ENCODE measurements around the gene IFITM2. TPM values are rescaled to one million over a fixed set of nuclear protein-coding genes. Genes with fewer than 3 reads are reported as not detected.

Gene IFITM2
- total and polyA plus RNA-seq, 4 donors: 75.7 to 4,189 (median 860) TPM

- H3K4me1 ChIP-seq (ENCODE audit: control insufficient read depth in 5 of 5, insufficient read depth in 5 of 5, low read length in 5 of 5): peaks cover 0 to 12% (median 0%) of the 10 kb centered on the region in 5 donors
- peaks cover 0 to 19% (median 10%) of the 10 kb centered on the region in 3 donors for H3K27me3 ChIP-seq (ENCODE audit: control insufficient read depth in 3 of 3, insufficient read depth in 3 of 3, low read length in 2 of 3)
- no peak overlapping the region for H3K4me3 ChIP-seq
- no peak overlapping the region for H3K9ac ChIP-seq (ENCODE audit: insufficient read depth in 1 of 2, low read length in 2 of 2)
- 90 to 91% methylated on average over 13 of the region's 13 CpGs for WGBS, 2 donors
- no peak for TF ChIP-seq CTCF (IDR thresholded peaks at IDR 0.05; ENCODE audit: control extremely low read depth, extremely low read depth)
- H3K36me3 ChIP-seq (ENCODE audit: control insufficient read depth in 4 of 4, insufficient read depth in 4 of 4, low read length in 4 of 4): peaks cover 0 to 23% (median 0%) of the 10 kb centered on the region in 4 donors
- no peaks in the 10 kb centered on the region for H3K9me3 ChIP-seq (ENCODE audit: control insufficient read depth in 4 of 4, insufficient read depth in 3 of 4, low read length in 3 of 4)
- no peak for DNase-seq
- ATAC-seq (ENCODE audit: insufficient read depth, low FRiP score): no peak
- no peak overlapping the region for H3K27ac ChIP-seq (ENCODE audit: low read depth in 1 of 2, low read length in 1 of 2)
Measured at GRCh38 chr11:290621-291231, 16.9 kb upstream of the IFITM2 start.

GRCh38 chr11:291281-292210 lies 16.1 kb upstream of the IFITM2 start:
- 92 to 95% methylated on average over 44 of the region's 44 CpGs for WGBS, 2 donors
- no peak for TF ChIP-seq CTCF (IDR thresholded peaks at IDR 0.05; ENCODE audit: control extremely low read depth, extremely low read depth)
- peaks cover 0 to 23% (median 0%) of the 10 kb centered on the region in 4 donors for H3K36me3 ChIP-seq (ENCODE audit: control insufficient read depth in 4 of 4, insufficient read depth in 4 of 4, low read length in 4 of 4)
- ATAC-seq (ENCODE audit: insufficient read depth, low FRiP score): no peak
- H3K9me3 ChIP-seq (ENCODE audit: control insufficient read depth in 4 of 4, insufficient read depth in 3 of 4, low read length in 3 of 4): no peaks in the 10 kb centered on the region
- no peak overlapping the region for H3K27ac ChIP-seq (ENCODE audit: low read depth in 1 of 2, low read length in 1 of 2)
- peaks cover 0 to 13% (median 10%) of the 10 kb centered on the region in 3 donors for H3K27me3 ChIP-seq (ENCODE audit: control insufficient read depth in 3 of 3, insufficient read depth in 3 of 3, low read length in 2 of 3)
- peaks cover 0 to 12% (median 0%) of the 10 kb centered on the region in 5 donors for H3K4me1 ChIP-seq (ENCODE audit: control insufficient read depth in 5 of 5, insufficient read depth in 5 of 5, low read length in 5 of 5)
- no peak overlapping the region for H3K4me3 ChIP-seq
- DNase-seq: no peak
- H3K9ac ChIP-seq (ENCODE audit: insufficient read depth in 1 of 2, low read length in 2 of 2): no peak overlapping the region

GRCh38 chr11:292211-293121 lies 15.2 kb upstream of the IFITM2 start:
- whole genome bisulfite sequencing, 2 donors: 94% methylated on average over 29 of the region's 29 CpGs
- TF ChIP-seq CTCF (IDR thresholded peaks at IDR 0.05; ENCODE audit: control extremely low read depth, extremely low read depth): no peak
- Histone ChIP-seq H3K4me3 (no peak overlapping the region), H3K9ac (ENCODE audit: insufficient read depth in 1 of 2, low read length in 2 of 2) (no peak overlapping the region), H3K4me1 (ENCODE audit: control insufficient read depth in 5 of 5, insufficient read depth in 5 of 5, low read length in 5 of 5) (peaks cover 0 to 12% (median 0%) of the 10 kb centered on the region in 5 donors), H3K27ac (ENCODE audit: low read depth in 1 of 2, low read length in 1 of 2) (no peak overlapping the region), H3K27me3 (ENCODE audit: control insufficient read depth in 3 of 3, insufficient read depth in 3 of 3, low read length in 2 of 3) (peaks cover 0 to 8% (median 5%) of the 10 kb centered on the region in 3 donors), H3K9me3 (ENCODE audit: control insufficient read depth in 4 of 4, insufficient read depth in 3 of 4, low read length in 3 of 4) (no peaks in the 10 kb centered on the region), H3K36me3 (ENCODE audit: control insufficient read depth in 4 of 4, insufficient read depth in 4 of 4, low read length in 4 of 4) (peaks cover 0 to 23% (median 0%) of the 10 kb centered on the region in 4 donors)
- DNase-seq (no peak), ATAC-seq (ENCODE audit: insufficient read depth, low FRiP score) (no peak)

Data from lung (tissue), 12 donors.